Activated naive CD8-positive, alpha-beta T cell treated with anti-CD3 and anti-CD28 coated beads, Interleukin-2, amount 50 U/mL, for 16 hours (primary cell): ENCODE data around the gene PTDSS2.
A peak's percentile ranks its signal among the peaks of the same experiment; 100 is the strongest.
"Not testable (repeated sequence)": the region's sequence is repeated elsewhere in the genome, so short reads cannot be mapped to it uniquely, and the experiment has no call there.

Experiments
- DNase-seq: peaks from one replicate; pipeline ENCODE4 v3.0.0-alpha.2; 2020; ENCODE audit warnings: low read depth, low spot score

Gene PTDSS2

DNA sequence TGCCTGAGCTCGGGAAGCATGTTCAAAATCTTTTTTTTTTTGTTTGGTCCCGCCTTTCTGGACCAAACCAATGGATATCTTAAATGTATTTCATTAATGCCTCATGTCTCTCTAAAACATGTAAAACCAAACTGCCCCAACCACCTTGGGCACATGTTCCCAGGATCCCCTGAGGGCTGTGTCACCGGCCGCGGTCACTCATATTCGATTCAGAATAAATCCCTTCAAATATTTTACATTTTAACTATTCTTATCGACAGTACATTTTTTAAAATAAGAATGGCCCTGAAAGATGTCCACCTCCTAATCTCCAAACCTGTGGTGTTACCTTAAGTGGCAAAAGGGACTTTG, 54.9 kb downstream of the PTDSS2 start:
- no peak for DNase-seq

DNA sequence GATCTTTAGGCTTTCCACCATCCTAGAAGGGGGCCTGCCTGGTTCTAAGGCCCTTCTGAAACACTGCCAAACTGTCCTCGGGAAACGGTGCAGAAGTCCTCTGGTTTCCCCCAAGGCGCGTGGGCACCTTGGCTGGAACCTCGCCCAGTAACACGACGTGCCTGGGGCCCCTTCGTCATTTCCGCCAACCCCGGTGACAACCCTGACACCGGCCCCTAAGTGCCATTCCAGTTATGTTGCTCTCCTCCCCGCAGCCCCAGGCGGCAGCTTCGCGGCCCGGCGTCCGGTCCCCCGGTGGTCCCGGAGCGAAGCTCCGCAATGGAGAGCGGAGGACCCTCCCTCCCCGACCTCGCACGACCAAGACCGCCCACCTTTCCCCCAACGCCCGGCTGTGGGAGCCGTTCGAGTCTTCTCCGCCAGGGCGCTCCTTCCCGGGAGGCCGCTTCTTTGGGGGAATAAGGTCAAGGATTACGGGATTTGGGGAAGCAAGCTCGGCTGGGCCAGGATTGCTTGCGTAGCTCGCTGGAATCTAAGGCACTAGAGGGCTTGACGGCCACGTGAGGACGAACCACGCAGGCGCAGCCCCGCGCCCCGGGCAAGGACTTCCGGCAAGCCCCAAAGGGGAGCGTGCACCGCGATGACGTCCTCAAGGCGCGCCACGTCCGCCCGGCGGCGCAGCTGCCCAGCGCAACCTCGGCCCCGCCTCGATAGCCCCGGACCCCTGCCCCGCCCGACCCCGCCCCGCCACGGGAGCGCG, 56.3 kb downstream of the PTDSS2 start:
- DNase-seq: peak; percentile 90

DNA sequence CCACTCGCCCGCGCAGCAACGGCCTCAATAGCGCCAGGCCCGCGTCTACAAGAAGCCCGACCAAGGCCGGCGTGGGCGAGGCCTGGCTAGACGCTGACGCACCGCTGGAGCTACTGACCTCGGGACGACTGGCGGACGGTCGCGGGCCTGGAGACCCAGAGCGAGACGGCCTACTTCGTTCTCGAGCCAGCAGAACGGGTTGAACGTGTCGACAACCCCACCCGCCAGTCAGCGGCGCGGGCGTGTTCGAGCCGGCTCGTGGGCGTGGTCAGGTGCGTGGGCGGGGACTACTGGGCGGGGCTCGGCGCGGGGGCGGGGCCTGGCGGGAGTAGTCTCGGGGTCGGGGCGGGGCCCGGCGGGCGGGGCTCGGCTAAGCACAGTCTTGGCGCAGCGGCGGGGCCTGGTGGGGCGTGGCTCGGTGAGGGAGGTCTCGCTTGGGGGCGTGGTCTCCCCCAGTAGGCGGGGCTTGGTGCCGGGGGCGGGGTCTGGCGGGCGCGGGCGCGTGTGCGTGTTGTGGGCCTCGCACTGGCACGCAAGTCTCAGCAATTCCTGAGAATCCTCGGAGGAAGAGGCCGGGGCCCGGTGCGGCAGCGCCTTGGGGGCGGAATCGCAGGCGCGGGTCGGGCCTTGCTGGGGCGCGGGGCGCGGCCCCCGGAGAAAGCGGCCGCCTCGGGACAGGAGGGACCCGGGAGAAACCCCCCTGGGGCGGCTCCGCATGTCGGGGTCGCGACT, 57.1 kb downstream of the PTDSS2 start, which contains the start of gene RNH1:
Gene RNH1, minus strand, starts transcription at position 248 of the 732 bp plus-strand sequence. CDS start 5,080 bp downstream, outside the sequence.
- DNase-seq: peak; percentile 98

DNA sequence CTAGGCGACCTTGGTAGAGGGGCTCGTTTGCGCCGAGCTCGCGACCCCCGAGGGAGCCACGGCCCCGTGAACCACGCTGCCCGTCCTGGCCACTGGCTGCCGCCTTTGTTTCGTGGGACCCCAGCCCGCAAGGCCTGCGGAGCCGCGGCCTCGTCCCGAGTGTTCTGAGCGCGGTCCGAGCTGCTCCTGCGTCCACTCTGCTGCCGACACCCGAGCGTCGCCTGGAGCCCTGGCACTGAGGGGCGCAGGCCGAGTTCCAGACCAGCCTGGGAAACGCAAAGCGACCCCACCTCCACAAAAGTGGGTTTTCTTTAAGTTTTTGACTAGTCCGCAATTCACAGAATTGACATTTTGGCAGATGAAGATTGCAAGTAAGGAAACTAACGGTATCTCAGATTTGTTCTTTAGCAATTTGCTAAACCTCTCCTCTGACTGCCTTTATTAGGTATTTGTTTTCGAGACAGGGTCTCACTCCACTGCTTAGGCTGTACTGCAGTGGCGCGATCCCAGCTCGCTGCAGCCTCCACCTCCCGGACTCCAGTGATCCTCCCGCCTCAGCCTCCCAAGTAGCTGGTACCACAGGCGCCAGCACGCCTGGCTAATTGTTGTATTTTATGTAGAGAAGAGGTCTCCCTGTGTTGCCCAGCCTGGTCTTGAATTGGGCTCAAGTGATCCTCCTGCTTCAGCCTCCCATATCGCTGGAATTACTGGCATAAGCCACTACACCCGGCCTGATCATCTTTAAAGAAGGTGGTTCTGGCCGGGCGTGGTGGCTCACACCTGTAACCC, 57.8 kb downstream of the PTDSS2 start:
- DNase-seq: no peak

DNA sequence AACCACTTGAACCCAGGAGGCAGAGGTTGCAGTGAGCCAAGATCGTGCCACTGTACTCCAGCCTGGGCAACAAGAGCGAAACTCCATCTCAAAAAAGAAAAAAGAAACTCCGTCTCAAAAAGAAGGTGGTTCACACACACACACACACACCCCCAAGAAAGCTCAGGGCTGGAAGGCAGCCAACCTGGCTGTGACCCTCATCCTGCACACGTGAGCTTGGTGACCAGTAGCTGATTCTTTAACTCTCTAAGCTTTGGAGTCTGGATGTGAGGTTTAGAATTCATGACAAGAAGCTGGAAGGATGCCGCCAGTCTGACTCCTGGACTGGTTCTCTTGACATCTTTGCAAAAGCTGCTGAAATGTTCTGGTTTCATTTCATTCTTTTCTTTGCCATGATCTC, 58.9 kb downstream of the PTDSS2 start:
- no peak for DNase-seq

DNA sequence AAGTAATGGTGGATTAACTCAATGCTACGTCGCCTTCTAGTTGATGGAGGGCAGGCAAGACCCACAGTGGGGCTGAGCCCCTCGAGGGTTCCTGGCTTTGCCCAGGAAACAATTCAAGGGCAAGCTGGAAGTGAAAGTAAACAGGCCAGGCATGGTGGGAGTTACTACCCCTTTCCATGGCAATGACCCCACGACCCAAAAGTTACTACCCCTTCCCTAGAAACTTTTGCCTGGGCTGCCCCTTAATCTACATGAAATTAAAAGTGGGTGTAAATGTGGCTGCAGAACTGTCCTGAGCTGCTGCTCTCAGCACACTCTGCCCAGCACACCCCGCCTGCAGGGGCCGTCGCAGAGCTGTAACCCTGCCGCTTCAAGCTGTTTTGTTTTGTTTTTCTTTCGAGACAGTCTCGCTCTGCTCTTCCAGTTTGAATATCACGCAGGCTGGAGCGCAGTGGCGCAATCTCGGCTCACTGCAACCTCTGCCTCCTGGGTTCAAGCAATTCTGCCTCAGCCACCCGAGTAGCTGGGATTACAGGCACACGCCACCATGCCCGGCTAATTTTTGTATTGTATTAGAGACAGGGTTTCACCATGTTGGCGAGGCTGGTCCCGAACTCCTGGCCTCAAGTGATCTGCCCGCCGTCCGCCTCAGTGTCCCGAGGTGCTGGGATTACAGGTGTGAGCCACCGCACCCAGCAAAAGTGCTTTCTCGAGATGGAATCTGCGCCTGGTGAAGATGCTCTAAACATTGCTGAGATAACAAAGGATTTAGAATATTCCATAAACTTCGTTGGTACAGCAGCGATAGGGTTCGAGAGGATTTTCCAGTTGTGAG, 62.9 kb downstream of the PTDSS2 start:
- no peak for DNase-seq

DNA sequence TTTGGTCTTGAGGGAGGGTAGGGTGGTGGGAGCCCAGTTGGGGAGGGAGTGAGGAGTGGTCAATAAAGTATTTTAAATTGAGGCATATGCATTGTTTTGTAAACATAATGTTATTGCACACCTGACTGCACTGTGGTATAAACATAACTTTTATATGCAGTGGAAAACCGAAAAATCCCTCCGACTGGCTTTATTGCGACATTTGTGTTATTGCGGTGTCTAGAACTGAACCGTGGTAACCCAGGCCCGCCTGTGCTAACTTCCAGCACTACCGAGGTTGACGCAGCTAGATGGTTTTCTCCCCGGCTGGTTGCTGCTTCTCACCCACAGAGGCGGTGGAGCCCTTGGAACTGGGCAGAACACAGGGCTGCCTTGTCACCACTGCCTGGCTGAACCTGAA, 64.5 kb downstream of the PTDSS2 start:
- no peak for DNase-seq

DNA sequence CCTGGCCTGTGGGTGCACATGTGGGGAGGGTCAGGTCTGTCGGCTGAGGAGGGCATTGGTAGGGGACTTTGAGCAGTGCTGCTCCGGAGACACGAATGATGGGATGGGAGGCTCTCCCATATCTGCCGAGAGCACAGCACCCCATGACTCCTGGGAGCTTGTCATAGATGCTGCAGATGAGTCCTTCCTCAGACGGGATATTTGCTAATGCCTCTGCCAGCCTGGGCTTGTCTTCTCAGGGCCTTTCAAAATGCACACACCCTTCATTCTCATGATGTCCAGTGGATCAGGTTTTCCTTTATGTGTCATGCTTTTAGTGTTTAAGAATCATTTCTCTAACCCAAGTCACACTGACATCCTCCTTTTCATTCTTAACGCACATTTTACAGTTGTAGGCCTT, 65.1 kb downstream of the PTDSS2 start:
- DNase-seq: no peak

DNA sequence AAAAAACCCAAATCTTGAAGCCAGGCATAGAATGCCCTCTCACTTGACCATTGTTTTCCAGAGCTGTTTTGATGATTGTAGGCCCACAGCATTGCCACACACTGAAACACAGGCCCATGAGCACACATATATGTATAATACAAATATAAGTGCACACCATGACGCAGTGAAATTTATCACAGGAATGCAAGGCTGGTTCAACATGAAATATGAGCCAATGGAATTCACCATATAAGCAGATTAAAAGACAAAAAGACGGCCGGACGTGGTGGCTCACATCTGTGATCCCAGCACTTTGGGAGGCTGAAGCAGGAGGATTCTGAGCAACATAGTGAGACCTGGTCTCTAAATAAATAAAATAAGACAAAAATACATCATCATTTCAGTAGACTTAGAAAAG, 66.3 kb downstream of the PTDSS2 start:
- DNase-seq: no peak

DNA sequence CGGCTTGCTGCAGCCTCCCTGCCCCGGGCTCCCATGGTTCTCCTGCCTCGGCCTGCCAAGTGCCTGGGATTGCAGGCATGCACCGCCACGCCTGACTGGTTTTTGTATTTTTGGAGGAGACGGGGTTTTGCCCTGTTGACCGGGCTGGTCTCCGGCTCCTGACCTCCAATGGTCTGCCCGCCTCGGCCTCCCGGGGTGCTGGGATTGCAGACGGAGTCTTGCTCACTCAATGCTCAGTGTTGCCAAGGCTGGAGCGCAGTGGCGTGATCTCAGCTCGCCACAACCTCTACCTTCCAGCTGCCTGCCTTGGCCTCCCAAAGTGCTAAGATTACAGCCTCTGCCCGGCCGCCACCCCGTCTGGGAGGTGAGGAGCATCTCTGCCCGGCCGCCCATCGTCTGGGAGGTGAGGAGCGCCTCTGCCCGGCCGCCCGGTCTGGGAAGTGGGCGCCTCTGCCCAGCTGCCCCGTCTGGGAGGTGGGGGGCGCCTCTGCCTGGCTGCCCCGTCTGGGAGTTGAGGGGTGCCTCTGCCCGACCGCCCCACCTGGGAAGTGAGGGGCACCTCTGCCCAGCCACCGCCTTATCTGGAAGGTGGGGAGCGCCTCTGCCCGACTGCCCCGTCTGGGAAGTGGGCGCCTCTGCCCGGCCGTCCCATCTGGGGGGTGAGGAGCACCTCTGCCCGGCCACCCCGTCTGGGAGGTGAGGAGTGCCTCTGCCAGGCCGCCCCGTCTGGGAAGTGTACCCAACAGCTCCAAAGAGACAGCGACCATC, 67.0 kb downstream of the PTDSS2 start:
- not testable (repeated sequence) for DNase-seq

DNA sequence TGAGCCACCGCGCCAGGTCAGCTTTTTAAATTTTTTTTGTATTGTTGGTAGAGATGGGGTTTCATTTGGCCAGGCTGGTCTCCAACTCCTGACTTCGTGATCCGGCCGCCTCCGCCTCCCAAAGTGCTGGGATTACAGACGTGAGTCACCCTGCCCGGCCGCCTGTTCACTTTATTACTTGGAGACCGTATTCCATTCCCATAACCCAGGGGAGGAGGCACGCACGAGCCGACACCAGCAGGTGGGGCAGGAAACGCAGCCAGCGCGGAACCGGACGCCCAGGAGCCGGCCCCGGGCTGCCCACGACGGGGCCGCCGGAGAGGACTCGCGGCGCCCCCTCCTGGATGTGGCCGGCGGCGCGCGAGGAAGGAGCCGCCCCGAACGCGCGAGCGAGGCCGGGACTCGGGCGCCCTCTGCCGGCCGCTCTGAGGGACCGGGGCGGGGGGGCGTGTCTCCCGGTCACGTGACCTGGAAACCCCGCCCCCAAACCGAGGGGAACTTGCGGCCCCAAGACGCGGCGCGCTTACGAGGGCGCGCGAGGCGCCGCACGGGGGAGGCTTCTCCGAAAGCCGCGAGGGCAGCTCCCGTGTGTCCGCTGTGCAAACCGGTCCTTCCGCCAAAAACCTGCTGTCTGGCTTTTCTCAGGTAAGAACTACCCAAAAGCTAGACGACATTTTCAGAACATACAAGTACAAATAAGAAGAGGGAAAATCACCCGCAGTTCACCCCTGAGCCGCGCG, 68.6 kb downstream of the PTDSS2 start:
- peak; percentile 65 for DNase-seq

DNA sequence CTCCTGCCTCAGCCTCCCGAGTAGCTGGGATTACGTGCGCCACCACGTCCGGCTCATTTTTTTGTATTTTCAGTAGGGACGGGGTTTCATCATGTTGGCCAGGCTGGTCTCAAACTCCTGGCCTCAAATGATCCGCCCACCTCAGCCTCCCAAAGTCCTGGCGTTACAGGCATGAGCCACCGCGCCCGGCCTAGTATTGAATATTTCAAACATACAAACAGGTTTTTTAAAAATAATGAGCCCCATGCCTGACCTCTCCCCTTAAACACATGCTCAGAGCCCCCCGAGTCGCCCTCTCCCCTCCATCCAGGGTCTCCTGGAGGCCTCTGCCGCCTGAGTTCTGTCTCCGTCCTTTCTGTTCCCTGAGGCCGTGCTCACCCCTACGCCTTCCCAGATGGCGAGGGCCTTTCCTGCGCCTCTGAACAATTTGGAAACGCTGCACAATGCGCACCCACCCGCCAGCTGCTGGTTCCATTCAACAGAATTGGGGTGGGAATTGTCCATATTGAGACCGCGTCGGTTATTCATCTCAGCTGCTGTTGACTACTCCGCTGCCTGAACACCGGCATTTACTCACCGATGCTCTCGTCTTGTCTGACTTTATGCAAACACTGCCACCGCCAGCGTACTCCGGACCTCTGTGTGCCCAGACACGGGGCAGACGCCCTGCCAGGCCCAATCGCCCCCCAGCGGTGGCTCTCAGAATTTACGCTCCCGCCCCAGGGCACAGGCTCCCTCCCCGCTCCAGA, 70.5 kb downstream of the PTDSS2 start:
- no peak for DNase-seq

DNA sequence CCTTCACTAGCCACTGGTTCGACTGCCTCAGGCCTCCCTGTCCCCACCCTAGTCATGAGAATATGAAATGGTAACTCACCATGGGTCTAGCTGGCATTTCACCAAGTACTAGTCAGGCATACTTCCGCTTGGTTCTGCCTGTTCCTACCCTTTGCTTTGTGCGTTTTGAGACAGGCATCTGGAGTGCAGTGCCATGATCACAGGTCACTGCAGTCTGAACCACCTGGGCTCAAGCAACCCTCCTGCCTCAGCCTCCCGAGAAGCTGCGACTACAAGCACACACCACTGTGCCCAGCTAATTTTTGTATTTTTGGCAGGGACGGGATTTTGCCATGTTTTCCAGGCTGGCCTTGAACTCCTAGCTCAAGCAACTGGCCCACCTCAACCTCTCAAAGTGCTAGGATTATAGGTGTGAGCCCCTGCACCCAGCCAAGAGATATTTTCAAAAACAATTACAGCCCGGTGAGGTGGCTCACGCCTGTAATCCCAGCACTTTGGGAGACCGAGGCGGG, 71.2 kb downstream of the PTDSS2 start:
- DNase-seq: no peak

DNA sequence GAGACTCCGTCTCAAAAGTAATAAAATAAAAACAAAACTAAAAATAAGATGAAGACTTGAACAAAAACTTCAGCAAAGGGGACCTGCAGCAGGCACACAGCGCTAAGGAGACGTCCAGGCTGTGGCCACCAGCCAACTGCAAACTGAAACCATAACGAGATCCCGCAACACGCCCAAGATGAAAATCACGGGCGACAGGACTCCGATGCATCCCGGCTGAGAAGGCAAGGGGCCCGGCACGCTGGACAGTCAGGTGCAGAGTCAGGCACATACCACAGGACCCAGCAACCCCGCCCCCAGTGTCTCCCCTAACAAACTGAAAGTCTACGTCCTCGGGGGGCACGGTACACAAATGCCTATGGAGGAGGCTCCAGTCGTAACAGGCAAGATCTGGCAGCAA, 76.1 kb downstream of the PTDSS2 start:
- DNase-seq: no peak

DNA sequence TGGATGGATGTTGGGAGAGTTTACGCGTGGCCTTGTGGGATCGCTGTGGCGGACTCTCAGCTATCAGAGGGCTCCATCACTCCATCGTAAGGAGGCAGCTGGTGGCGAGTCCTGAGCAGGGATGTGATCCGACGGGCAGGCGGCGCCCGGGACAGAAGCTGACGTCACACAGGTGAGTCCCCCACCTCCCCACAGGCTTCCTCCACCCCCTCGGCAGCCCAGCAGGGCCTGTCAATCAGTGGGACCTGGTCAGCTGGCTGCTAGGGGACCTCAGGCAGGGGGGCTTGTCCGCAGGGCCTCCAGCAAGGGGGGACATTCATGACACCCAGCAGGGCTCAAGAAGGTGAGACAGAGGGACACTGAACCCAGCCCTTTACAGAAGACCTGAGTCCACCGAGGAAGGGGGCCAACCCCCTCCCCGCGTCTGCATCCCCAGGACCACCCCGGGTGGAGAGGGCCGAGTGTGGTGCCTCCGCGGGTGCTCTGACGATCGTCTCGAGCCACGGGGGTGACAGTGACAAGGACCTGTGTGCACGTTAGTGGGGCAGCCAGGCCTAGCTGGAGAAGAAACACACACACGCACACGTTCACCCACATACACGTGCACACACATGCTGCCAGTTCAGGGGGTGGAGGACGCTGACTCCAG, 78.2 kb downstream of the PTDSS2 start:
- DNase-seq: no peak

DNA sequence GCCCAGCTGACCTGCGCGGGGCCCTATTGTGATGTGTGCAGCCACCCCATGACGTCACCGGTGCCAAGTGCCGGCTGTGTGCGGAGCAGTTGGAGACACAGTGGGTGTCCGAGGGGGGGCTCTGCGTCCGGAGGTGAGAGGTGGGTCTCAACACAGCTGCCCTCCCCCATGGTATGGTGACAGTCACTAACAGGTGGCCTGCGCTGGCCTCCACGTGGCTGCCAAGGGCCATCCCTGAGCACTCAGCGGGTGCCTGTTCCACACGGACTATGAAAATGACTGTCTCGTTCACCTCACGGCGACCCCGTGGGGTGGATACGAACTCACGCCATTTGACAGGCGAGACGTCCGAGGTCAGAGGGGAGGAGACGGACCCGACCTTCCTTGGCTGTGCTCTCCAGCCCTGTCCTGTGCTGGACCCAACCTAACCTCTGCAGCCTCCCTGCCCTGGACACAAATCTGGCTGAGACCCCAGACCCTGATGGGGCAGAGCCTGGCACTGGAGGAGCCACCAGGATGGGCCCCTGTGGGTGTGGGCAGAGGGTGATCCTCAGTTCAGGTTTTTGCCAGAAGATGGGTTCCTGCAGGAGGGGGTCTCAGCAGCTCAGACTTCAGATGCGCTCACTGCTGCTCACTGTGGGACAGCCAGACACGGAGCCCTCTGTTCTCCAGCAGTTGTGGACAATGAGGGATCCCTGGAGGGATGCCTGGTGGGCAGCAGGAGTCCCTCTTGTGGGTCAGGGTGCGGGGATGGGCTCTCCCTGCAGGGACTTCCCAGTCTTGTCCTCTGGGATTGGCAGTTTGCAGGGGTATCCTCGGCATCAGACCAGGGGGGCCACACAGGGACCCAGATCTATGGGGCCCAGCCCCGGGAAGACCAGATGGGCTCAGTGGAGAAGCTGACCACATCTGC, 79.0 kb downstream of the PTDSS2 start:
- DNase-seq: no peak

DNA sequence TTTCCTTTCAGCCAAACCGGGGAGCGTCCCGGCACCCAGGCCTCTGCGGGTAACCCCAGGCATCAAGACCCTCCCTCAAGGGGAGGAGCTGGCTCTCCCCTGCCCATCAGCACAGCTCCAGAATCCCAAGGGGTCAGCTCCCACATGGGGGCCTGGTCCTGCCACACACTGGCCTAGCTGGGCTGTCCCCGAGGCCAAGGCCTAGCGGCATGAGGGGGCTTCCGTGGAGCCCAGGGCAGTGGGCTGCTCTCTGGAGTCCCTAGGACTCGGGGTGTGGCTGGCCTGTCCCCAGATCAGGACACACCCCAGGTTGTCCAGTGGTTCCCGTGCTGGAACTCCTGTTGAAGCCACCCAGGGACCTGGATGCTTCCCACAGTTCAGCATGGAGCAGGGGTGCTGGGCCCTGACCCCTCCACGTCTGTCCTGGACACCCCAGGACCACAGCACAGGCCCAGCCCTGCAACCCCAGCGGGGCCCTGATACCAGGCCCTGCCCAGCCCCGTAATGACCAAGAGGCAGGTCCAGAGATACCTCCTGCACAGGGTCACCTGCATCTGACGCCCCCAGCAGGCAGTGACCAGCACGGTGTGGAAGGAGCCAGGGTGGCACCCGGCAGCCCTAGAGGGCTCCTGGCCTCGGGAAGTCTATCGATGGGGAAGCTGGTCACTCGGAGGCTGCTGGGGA, 79.8 kb downstream of the PTDSS2 start:
- DNase-seq: no peak
